ENCODE results near the gene PLEKHG4B.

Gene PLEKHG4B

GRCh38 chr5:162565-163337 is 70.8 kb downstream of the PLEKHG4B start:
- no peak for TF ChIP-seq REST (IDR thresholded peaks at IDR 0.05; ENCODE audit: low read depth)
- TF ChIP-seq, protein P1, sequence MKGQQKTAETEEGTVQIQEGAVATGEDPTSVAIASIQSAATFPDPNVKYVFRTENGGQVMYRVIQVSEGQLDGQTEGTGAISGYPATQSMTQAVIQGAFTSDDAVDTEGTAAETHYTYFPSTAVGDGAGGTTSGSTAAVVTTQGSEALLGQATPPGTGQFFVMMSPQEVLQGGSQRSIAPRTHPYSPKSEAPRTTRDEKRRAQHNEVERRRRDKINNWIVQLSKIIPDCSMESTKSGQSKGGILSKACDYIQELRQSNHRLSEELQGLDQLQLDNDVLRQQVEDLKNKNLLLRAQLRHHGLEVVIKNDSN (IDR thresholded peaks at IDR 0.05): no peak
- TF ChIP-seq RAD21 (IDR thresholded peaks at IDR 0.05; ENCODE audit: low read depth): no peak
- TF ChIP-seq TCF12 (IDR thresholded peaks at IDR 0.05; ENCODE audit: low read depth): no peak
- TF ChIP-seq TAF1 (IDR thresholded peaks at IDR 0.05; ENCODE audit: low read depth): no peak
- no peak for TF ChIP-seq NFIC (IDR thresholded peaks at IDR 0.05)
- TF ChIP-seq MAX (IDR thresholded peaks at IDR 0.05): no peak
- TF ChIP-seq CEBPB (IDR thresholded peaks at IDR 0.05): no peak
- no peak for TF ChIP-seq ZBTB7A (IDR thresholded peaks at IDR 0.05; ENCODE audit: low read depth)
- TF ChIP-seq EGR1 (IDR thresholded peaks at IDR 0.05): no peak
- TF ChIP-seq TEAD4 (IDR thresholded peaks at IDR 0.05): no peak
- no peak for TF ChIP-seq CREB1 (IDR thresholded peaks at IDR 0.05; ENCODE audit: low read depth)
- no peak for TF ChIP-seq FOXM1 (IDR thresholded peaks at IDR 0.05; ENCODE audit: borderline replicate concordance, low read depth)

DNA sequence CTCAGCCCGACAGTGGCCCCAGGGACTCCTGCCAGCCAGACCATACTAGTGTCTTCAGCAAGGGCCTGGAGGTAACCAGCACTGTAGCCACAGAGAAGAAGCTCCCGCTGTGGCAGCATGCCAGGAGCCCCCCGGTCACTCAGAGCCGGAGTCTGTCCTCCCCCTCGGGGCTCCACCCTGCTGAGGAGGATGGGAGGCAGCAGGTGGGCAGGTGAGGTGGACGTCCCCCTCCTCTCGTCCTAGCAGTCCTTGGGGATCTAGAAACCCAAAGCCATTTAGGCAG is 71.3 kb downstream of the PLEKHG4B start:
- TF ChIP-seq, protein P1 (IDR thresholded peaks at IDR 0.05): no peak
- TF ChIP-seq YY1 (IDR thresholded peaks at IDR 0.05; ENCODE audit: low read depth): no peak
- TF ChIP-seq CREB1 (IDR thresholded peaks at IDR 0.05; ENCODE audit: low read depth): no peak
- no peak for TF ChIP-seq ZBTB7A (IDR thresholded peaks at IDR 0.05; ENCODE audit: low read depth)
- no peak for TF ChIP-seq FOXM1 (IDR thresholded peaks at IDR 0.05; ENCODE audit: borderline replicate concordance, low read depth)
- TF ChIP-seq EGR1 (IDR thresholded peaks at IDR 0.05): no peak
- TF ChIP-seq NFIC (IDR thresholded peaks at IDR 0.05): no peak
- no peak for TF ChIP-seq MAX (IDR thresholded peaks at IDR 0.05)

DNA sequence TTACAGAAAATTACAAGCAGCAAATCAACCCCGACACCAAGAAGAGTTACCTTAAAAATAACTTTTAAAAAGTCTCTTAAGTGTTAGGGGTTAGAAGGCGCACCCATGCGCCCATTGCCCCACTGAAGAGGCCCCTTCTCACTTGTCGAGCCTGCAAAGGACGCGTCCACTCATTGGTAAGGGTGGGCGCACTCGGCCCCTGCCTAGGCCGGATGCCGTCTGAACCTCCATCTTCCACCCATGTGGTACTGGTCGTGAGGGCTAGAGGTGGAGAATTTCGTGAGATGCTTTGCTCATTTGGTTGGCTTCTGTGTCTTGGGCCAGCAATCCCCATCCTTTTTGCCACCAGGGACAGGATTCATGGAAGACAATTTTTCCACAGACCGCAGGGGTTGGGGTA is 71.9 kb downstream of the PLEKHG4B start:
- TF ChIP-seq ZBTB7A (IDR thresholded peaks at IDR 0.05; ENCODE audit: low read depth) (no peak), FOXM1 (IDR thresholded peaks at IDR 0.05; ENCODE audit: borderline replicate concordance, low read depth) (no peak)

- no peak for TF ChIP-seq RAD21 (IDR thresholded peaks at IDR 0.05; ENCODE audit: low read depth)
- TF ChIP-seq CEBPB (IDR thresholded peaks at IDR 0.05): no peak
- no peak for TF ChIP-seq YY1 (IDR thresholded peaks at IDR 0.05; ENCODE audit: low read depth)
- no peak for TF ChIP-seq EP300 (IDR thresholded peaks at IDR 0.05; ENCODE audit: borderline replicate concordance)
- no peak for TF ChIP-seq REST (IDR thresholded peaks at IDR 0.05; ENCODE audit: low read depth)
- TF ChIP-seq, protein P1 (IDR thresholded peaks at IDR 0.05): no peak
- no peak for TF ChIP-seq ZBTB7A (IDR thresholded peaks at IDR 0.05; ENCODE audit: low read depth)
- no peak for TF ChIP-seq TAF1 (IDR thresholded peaks at IDR 0.05; ENCODE audit: low read depth)
- TF ChIP-seq TCF12 (IDR thresholded peaks at IDR 0.05; ENCODE audit: low read depth): no peak
- TF ChIP-seq MAX (IDR thresholded peaks at IDR 0.05): no peak
- no peak for TF ChIP-seq EGR1 (IDR thresholded peaks at IDR 0.05)
- TF ChIP-seq FOXM1 (IDR thresholded peaks at IDR 0.05; ENCODE audit: borderline replicate concordance, low read depth): no peak
- no peak for TF ChIP-seq TEAD4 (IDR thresholded peaks at IDR 0.05)
- no peak for TF ChIP-seq NFIC (IDR thresholded peaks at IDR 0.05)
- TF ChIP-seq CREB1 (IDR thresholded peaks at IDR 0.05; ENCODE audit: low read depth): no peak
These were observed 72.3 kb downstream of the PLEKHG4B start for GRCh38 chr5:164244-164643.

- TF ChIP-seq TCF12 (IDR thresholded peaks at IDR 0.05; ENCODE audit: low read depth) (no peak), TEAD4 (IDR thresholded peaks at IDR 0.05) (no peak), EGR1 (IDR thresholded peaks at IDR 0.05) (no peak), EP300 (IDR thresholded peaks at IDR 0.05; ENCODE audit: borderline replicate concordance) (no peak), YY1 (IDR thresholded peaks at IDR 0.05; ENCODE audit: low read depth) (no peak), NFIC (IDR thresholded peaks at IDR 0.05) (no peak)
- TF ChIP-seq, protein P1 (IDR thresholded peaks at IDR 0.05): no peak
These were observed 74.7 kb downstream of the PLEKHG4B start for GRCh38 chr5:166441-167372.

Measured in Ishikawa (cell line).